Mesodermal cell (in vitro differentiated cells): ENCODE data around the gene TBC1D22A.
"Not testable (repeated sequence)": the region's sequence is repeated elsewhere in the genome, so short reads cannot be mapped to it uniquely, and the experiment has no call there.

Source experiments
- H3K27ac ChIP-seq: 2 replicates; pipeline ENCODE4 v1.7.0; 2013; ENCODE audit warnings: mild to moderate bottlenecking, low read depth, low read length, moderate library complexity; ENCODE audit not compliant: severe bottlenecking
- H3K36me3 ChIP-seq: 2 replicates; pipeline ENCODE4 v1.7.1; 2013; ENCODE audit warnings: mild to moderate bottlenecking, low read length, moderate library complexity; ENCODE audit not compliant: control insufficient read depth, insufficient read depth
- H3K4me1 ChIP-seq: one replicate; pipeline ENCODE4 v1.7.1; 2013; ENCODE audit warnings: mild to moderate bottlenecking, low read length; ENCODE audit not compliant: insufficient read depth, control insufficient read depth, poor library complexity, severe bottlenecking
- H3K4me3 ChIP-seq: 2 replicates; pipeline ENCODE4 v1.7.0; 2013; ENCODE audit warnings: low read length, control low read depth, mild to moderate bottlenecking; ENCODE audit not compliant: insufficient read depth, poor library complexity, severe bottlenecking; ENCODE audit errors: extremely low read depth
- H3K9me3 ChIP-seq: 2 replicates; pipeline ENCODE4 v1.7.1; 2013; ENCODE audit warnings: mild to moderate bottlenecking, low read length, moderate library complexity; ENCODE audit not compliant: control insufficient read depth
- WGBS, 2 experiments: methylation state at CpG; one replicate each; pipeline ENCODE4 v1.1.5; 2013; ENCODE audit warnings: missing lambda C conversion rate in 2 of 2; ENCODE audit not compliant: insufficient coverage in 2 of 2; 5-methylcytosine and 5-hydroxymethylcytosine counted together

Gene TBC1D22A

DNA sequence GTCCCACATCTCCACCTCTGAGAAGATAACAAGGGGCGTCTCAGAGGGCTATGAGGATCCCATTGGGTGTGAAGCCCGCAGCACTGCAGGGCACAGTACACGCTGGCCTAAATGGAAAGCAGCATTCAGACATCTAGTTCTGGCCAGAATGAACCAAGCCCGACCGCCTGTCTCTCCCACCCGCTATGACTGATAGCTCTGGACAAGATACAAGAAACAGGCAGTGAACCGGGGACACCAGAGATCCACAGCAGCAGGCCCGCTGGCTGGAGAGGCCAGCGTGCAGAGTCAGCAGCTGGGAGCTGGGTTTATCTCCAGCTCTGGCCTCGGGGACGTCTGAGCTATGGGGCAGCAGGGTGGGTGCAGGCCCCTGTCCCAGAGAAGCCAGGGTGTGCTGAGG, 34.0 kb upstream of the TBC1D22A start:
- H3K9me3 ChIP-seq: no peaks in the 10 kb centered on the region
- peaks cover 76% of the 10 kb centered on the region for H3K36me3 ChIP-seq
- H3K4me3 ChIP-seq: no peak overlapping the region
- H3K27ac ChIP-seq: peak overlapping the region; percentile 36
- peaks cover 17% of the 10 kb centered on the region for H3K4me1 ChIP-seq
- WGBS, 2 experiments: 95 to 96% methylated on average over 11 of the region's 11 CpGs

- no peak overlapping the region for H3K27ac ChIP-seq
Measured at GRCh38 chr22:46730568-46731245, 31.7 kb upstream of the TBC1D22A start.

DNA sequence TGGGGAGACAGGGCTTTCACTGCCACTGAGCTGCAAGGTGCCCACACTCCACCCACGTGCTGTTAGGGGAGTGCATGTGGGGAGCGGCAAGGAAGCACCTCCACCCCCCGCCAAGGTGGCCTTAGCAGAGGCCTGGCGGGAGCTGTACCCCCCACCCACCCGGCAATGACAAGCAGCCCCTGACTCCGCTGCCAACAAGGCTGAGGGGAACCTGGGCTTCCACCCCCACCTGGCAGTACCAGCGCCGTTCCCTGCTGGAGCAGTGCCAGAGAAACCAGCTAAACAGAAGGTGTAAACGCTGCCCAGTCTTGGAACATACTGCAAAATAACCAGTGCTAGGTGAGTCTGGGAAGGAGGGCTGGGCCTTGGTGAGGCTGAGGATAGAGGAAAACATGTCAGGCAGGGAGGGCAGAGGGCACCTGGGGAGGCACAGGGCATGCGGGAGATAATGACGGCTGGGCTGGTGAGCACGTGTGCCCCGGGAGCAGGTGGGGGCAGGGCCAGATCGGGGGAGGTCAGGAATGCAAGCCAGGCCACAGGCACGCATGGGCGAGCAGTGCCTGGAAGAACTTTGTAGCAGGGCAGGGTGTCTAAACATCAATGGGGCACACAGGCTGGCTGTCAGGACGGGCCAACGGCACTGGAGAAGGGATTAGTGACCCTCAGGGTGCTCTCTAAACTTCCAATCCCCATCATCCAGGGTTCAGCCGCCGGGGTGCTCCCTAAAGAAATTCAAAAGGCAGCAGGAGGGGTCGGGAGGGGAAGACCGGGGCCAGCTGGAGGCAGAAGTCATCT, 31.0 kb upstream of the TBC1D22A start:
- H3K4me1 ChIP-seq: peaks cover 30% of the 10 kb centered on the region
- H3K9me3 ChIP-seq: no peaks in the 10 kb centered on the region
- WGBS, 2 experiments: 52 to 61% methylated on average over 13 to 17 of the region's 22 CpGs
- no peak overlapping the region for H3K4me3 ChIP-seq
- peaks cover 67% of the 10 kb centered on the region for H3K36me3 ChIP-seq
- H3K27ac ChIP-seq: no peak overlapping the region

More at GRCh38 chr22:46730568-46731245, 31.7 kb upstream of the TBC1D22A start:
- no peaks in the 10 kb centered on the region for H3K9me3 ChIP-seq
- H3K4me1 ChIP-seq: peaks cover 24% of the 10 kb centered on the region
- H3K36me3 ChIP-seq: peaks cover 71% of the 10 kb centered on the region
- H3K4me3 ChIP-seq: no peak overlapping the region
- WGBS, 2 experiments: 92 to 97% methylated on average over 8 of the region's 9 CpGs

DNA sequence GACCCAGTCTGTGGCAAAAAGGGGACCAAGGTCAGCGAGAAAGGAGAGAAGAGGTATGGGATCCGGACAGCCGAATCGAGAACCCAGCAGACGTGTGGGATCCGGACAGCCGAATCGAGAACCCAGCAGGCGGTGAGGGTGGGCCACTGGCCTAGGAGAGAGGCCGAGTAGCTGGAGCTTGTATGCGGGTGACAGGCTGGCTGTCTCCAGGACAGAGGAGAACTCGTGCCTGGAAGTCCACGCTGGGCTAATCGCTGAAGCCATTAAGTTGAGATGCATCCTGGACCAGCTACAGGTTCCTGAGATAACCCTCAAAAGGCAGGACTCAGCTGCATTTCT, 30.4 kb upstream of the TBC1D22A start:
- H3K4me1 ChIP-seq: peaks cover 35% of the 10 kb centered on the region
- H3K4me3 ChIP-seq: no peak overlapping the region
- H3K9me3 ChIP-seq: no peaks in the 10 kb centered on the region
- no peak overlapping the region for H3K27ac ChIP-seq
- WGBS, 2 experiments: 94 to 95% methylated on average over 14 of the region's 14 CpGs
- peaks cover 61% of the 10 kb centered on the region for H3K36me3 ChIP-seq

DNA sequence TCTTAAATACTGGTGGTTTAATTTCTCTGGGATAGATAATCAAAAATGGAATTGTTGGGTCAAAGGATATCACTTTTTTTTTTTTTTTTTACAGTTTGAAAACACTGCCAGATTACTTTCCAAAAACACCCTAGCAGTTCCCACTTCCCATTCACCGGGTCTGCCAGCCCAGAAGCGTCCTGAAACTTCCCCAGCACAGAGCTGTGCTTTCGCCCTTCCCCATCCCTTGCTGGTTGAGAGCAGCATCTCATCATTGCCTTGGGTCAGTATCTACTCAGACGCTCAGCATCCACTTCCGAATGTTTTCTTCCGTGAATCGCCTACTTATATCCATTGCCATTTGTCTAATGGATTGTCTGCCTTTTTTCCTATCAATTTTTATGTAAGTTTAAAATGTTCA, 29.9 kb upstream of the TBC1D22A start:
- H3K4me3 ChIP-seq: no peak overlapping the region
- H3K36me3 ChIP-seq: peaks cover 57% of the 10 kb centered on the region
- peaks cover 35% of the 10 kb centered on the region for H3K4me1 ChIP-seq
- WGBS, 2 experiments: 89 to 91% methylated on average over 5 of the region's 7 CpGs
- H3K27ac ChIP-seq: no peak overlapping the region
- no peaks in the 10 kb centered on the region for H3K9me3 ChIP-seq

GRCh38 chr22:46734213-46734722, 28.2 kb upstream of the TBC1D22A start:
- 96 to 98% methylated on average over 7 to 9 of the region's 12 CpGs for WGBS, 2 experiments
- H3K36me3 ChIP-seq: peaks cover 42% of the 10 kb centered on the region
- not testable (repeated sequence) for H3K9me3 ChIP-seq, H3K27ac ChIP-seq, H3K4me3 ChIP-seq
- peaks cover 39% of the 10 kb centered on the region for H3K4me1 ChIP-seq

DNA sequence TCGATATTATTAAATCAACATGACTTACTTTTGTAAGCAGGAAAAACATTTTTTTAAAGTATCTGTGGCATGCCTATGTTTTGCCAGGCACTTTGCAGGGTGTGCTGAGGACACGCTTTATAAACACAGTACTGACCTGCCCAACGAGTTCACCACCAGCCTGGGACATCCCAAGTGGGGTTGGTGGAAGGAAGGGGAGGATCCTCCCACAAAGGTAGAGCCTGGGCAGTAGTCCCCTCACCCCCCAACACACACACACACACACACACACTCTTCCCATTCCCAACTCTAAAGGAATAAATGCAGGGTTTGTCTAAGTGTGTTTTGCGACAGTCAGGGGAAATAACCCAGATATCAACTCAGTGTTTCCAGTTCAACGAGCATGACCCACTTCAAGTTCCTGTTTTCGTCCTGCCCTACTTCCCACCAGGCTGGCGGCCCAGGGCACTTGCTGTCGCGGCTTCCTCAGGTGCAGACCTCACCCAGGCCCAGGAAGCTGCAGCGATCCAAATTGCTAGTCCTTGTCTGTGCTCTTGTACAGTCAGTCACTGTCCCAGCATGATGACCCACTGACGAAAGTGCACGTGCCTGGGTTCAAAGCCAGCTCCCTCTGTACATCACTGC, 27.5 kb upstream of the TBC1D22A start:
- no peak overlapping the region for H3K4me3 ChIP-seq
- H3K27ac ChIP-seq: no peak overlapping the region
- H3K4me1 ChIP-seq: peaks cover 41% of the 10 kb centered on the region
- WGBS, 2 experiments: 91 to 93% methylated on average over 7 of the region's 12 CpGs
- H3K9me3 ChIP-seq: no peaks in the 10 kb centered on the region
- peaks cover 36% of the 10 kb centered on the region for H3K36me3 ChIP-seq

- Histone ChIP-seq H3K27ac (no peak overlapping the region), H3K9me3 (no peaks in the 10 kb centered on the region), H3K4me1 (peaks cover 41% of the 10 kb centered on the region), H3K4me3 (peak overlapping the region; percentile 69), H3K36me3 (peaks cover 30% of the 10 kb centered on the region)
- WGBS, 2 experiments: 66 to 74% methylated on average over 8 to 11 of the region's 13 CpGs
Measured at GRCh38 chr22:46735747-46736608, 26.5 kb upstream of the TBC1D22A start.

- H3K4me1 ChIP-seq: peaks cover 36% of the 10 kb centered on the region
- H3K9me3 ChIP-seq: no peaks in the 10 kb centered on the region
- no peak overlapping the region for H3K27ac ChIP-seq
- H3K4me3 ChIP-seq: peak overlapping the region; percentile 69
- H3K36me3 ChIP-seq: peaks cover 23% of the 10 kb centered on the region
- WGBS, 2 experiments: 83 to 88% methylated on average over 6 of the region's 8 CpGs
Measured at GRCh38 chr22:46736705-46737104, 25.7 kb upstream of the TBC1D22A start.
